IMR-90 (cell line): ENCODE measurements around the gene HAP1. TPM values are rescaled to one million over a fixed set of nuclear protein-coding genes. Genes with fewer than 3 reads are reported as not detected.

Experiments used
- ATAC-seq: fragments of 200-7000 bp; cut with Tn5 transposase; 2 replicates; pipeline ENCODE4 v1.9.1; 2020; ENCODE audit warnings: low read depth, mild to moderate bottlenecking, moderate library complexity
- BruUV-seq: library from RNA; stranded (reverse); fragments of 400-500 nt; replicated peaks from 2 replicates; lab custom pipeline; 2021; lab: Mats Ljungman, UMichigan
- CTCF ChIA-PET: fragments of 300-600 bp; formaldehyde crosslinking; extraction: SDS; loops from one replicate; lab custom pipeline; 2021; ENCODE audit warnings: antibody characterized with exemption; lab: Yijun Ruan, JAX
- POLR2A ChIA-PET: fragments of 300-600 bp; sonication (Branson Sonifier 250); formaldehyde crosslinking; loops from one replicate; lab custom pipeline; 2022; ENCODE audit warnings: antibody characterized with exemption; ENCODE audit not compliant: unreplicated experiment; lab: Charles Lee
- DNase-seq: peaks from one replicate; pipeline ENCODE4 v3.0.0; 2013
- H2AFZ ChIP-seq: replicated peaks from 2 replicates; pipeline ENCODE3; 2013; ENCODE audit warnings: low read length, mild to moderate bottlenecking; ENCODE audit not compliant: poor library complexity
- H2AK5ac ChIP-seq: 2 replicates; pipeline ENCODE4 v1.6.1; 2013; ENCODE audit warnings: low read depth, low read length, inconsistent platforms
- H2AK9ac ChIP-seq: replicated peaks from 2 replicates; pipeline ENCODE3; 2013; ENCODE audit warnings: mild to moderate bottlenecking, low read depth, low read length, moderate library complexity; ENCODE audit not compliant: poor library complexity
- H2BK120ac ChIP-seq: 2 replicates; pipeline ENCODE4 v1.6.1; 2013; ENCODE audit warnings: low read depth, low read length, inconsistent platforms
- H2BK15ac ChIP-seq: 3 replicates; pipeline ENCODE4 v1.6.1; 2013; ENCODE audit warnings: low read depth, low read length, inconsistent platforms
- H2BK20ac ChIP-seq: 2 replicates; pipeline ENCODE4 v1.6.1; 2013; ENCODE audit warnings: low read depth, mild to moderate bottlenecking, inconsistent platforms, low read length, moderate library complexity
- H2BK5ac ChIP-seq: 2 replicates; pipeline ENCODE4 v1.6.1; 2013; ENCODE audit warnings: mild to moderate bottlenecking, low read depth, low read length, inconsistent platforms; ENCODE audit not compliant: poor library complexity, severe bottlenecking
- H3K14ac ChIP-seq: replicated peaks from 2 replicates; pipeline ENCODE4 v1.6.1; 2013; ENCODE audit warnings: low read depth, low read length, inconsistent platforms
- H3K18ac ChIP-seq: 2 replicates; pipeline ENCODE4 v1.6.1; 2013; ENCODE audit warnings: low read depth, low read length, control low read depth
- H3K23ac ChIP-seq: 2 replicates; pipeline ENCODE4 v1.6.1; 2013; ENCODE audit warnings: low read depth, low read length, inconsistent platforms
- H3K27ac ChIP-seq: 2 replicates; pipeline ENCODE4 v1.5.1; 2013; ENCODE audit warnings: mild to moderate bottlenecking, control low read depth, low read length; ENCODE audit not compliant: insufficient read depth
- H3K27me3 ChIP-seq: 2 replicates; pipeline ENCODE4 v1.6.1; 2013; ENCODE audit warnings: low read length; ENCODE audit not compliant: control insufficient read depth, insufficient read depth
- H3K36me3 ChIP-seq: 2 replicates; pipeline ENCODE4 v1.6.1; 2013; ENCODE audit warnings: low read length, mixed read lengths; ENCODE audit not compliant: control insufficient read depth, insufficient read depth
- H3K4ac ChIP-seq: 2 replicates; pipeline ENCODE4 v1.6.1; 2013; ENCODE audit warnings: low read depth, low read length, inconsistent platforms
- H3K4me1 ChIP-seq: 2 replicates; pipeline ENCODE4 v1.6.1; 2013; ENCODE audit warnings: low read length, mixed read lengths; ENCODE audit not compliant: control insufficient read depth, insufficient read depth
- H3K4me2 ChIP-seq: 2 replicates; pipeline ENCODE4 v1.6.1; 2013; ENCODE audit warnings: low read depth, mild to moderate bottlenecking, control low read depth, low read length, moderate library complexity
- H3K4me3 ChIP-seq: 2 replicates; pipeline ENCODE4 v1.5.1; 2013; ENCODE audit warnings: low read depth, mild to moderate bottlenecking, control low read depth, low read length, moderate library complexity; ENCODE audit not compliant: insufficient read depth
- H3K56ac ChIP-seq: 2 replicates; pipeline ENCODE4 v1.6.1; 2013; ENCODE audit warnings: low read length, inconsistent platforms; ENCODE audit not compliant: insufficient read depth; ENCODE audit errors: extremely low read depth
- H3K79me1 ChIP-seq, 2 experiments: 2 replicates each; pipeline ENCODE4 v1.6.1; 2013; ENCODE audit warnings: low read length in 2 of 2, inconsistent platforms in 1 of 2, low read depth in 1 of 2
- H3K9ac ChIP-seq: 2 replicates; pipeline ENCODE4 v1.6.1; 2013; ENCODE audit warnings: low read depth, low read length, control low read depth
- H3K9me1 ChIP-seq: 2 replicates; pipeline ENCODE4 v1.6.1; 2013; ENCODE audit warnings: low read length, inconsistent platforms; ENCODE audit not compliant: insufficient read depth
- H3K9me3 ChIP-seq: 2 replicates; pipeline ENCODE4 v1.6.1; 2013; ENCODE audit warnings: low read length; ENCODE audit not compliant: control insufficient read depth, insufficient read depth
- H4K20me1 ChIP-seq: 2 replicates; pipeline ENCODE4 v1.6.1; 2013; ENCODE audit warnings: low read length, inconsistent platforms; ENCODE audit not compliant: insufficient read depth
- H4K5ac ChIP-seq: 2 replicates; pipeline ENCODE4 v1.6.1; 2013; ENCODE audit warnings: mild to moderate bottlenecking, low read depth, low read length, control low read depth
- H4K8ac ChIP-seq, 2 experiments: 2 replicates each; pipeline ENCODE4 v1.6.1; 2013; ENCODE audit warnings: low read depth in 2 of 2, low read length in 2 of 2, control low read depth in 1 of 2, inconsistent platforms in 1 of 2
- H4K91ac ChIP-seq: 2 replicates; pipeline ENCODE4 v1.6.1; 2013; ENCODE audit warnings: low read depth, low read length, inconsistent platforms; ENCODE audit not compliant: insufficient read depth
- CHD1 ChIP-seq: IDR thresholded peaks from 2 replicates; pipeline ENCODE4 v1.6.1; 2012; ENCODE audit warnings: low read depth, low read length, improper control_type of control experiment
- CTCF ChIP-seq: conservative IDR thresholded peaks from 2 replicates; pipeline ENCODE4 v1.5.1; 2012; ENCODE audit warnings: mild to moderate bottlenecking, low read depth, low read length, improper control_type of control experiment
- NFE2L2 ChIP-seq: fragments of 150-350 bp; IDR thresholded peaks from 2 replicates; pipeline ENCODE4 v1.6.1; 2016; ENCODE audit warnings: low read depth, mild to moderate bottlenecking, low read length
- RAD21 ChIP-seq: IDR thresholded peaks from 2 replicates; pipeline ENCODE4 v1.6.1; 2012; ENCODE audit warnings: low read length, improper control_type of control experiment
- RFX5 ChIP-seq: IDR thresholded peaks from 2 replicates; pipeline ENCODE4 v1.8.0; 2012; ENCODE audit warnings: low read depth, mild to moderate bottlenecking, low read length, moderate library complexity
- WGBS, 2 experiments: methylation state at CpG; one replicate each; pipeline versions ENCODE4 v1.1.5 to v1.1.7; 2013; ENCODE audit warnings: missing lambda C conversion rate in 2 of 2; ENCODE audit not compliant: insufficient read length in 1 of 2; ENCODE audit errors: extremely low coverage in 2 of 2; 5-methylcytosine and 5-hydroxymethylcytosine counted together
- dilution Hi-C: fragments of 300-500 bp; cut with HindIII; formaldehyde crosslinking; loops from one replicate; pipeline ENCODE4 v1.14.3; 2018; ENCODE audit warnings: low sequenced_read_pairs; ENCODE audit not compliant: unreplicated experiment
- in situ Hi-C: fragments of 300-500 bp; cut with MboI; formaldehyde crosslinking; loops from 3 replicates; pipeline ENCODE4 v1.14.3; 2019; ENCODE audit warnings: low sequenced_read_pairs, inconsistent platforms, mixed read lengths
- intact Hi-C: fragments of 100-400 bp; cut with micrococcal nuclease; formaldehyde crosslinking; loops from 2 replicates; pipeline ENCODE4 v1.10.0; 2022
- polyA plus RNA-seq, 3 experiments: library from polyadenylated mRNA; depleted of rRNA; stranded (reverse); fragments of >200 nt; gene quantifications; 2 replicates each; pipeline ENCODE4 v1.2.3, GENCODE V29; 2012; ENCODE audit warnings: low replicate concordance in 1 of 3
- total RNA-seq: library from RNA; depleted of rRNA; stranded (reverse); fragments of >200 nt; gene quantifications from 2 replicates; pipeline ENCODE4 v1.2.3, GENCODE V29; 2012

HAP1 gene
- total and polyA plus RNA-seq, 2 of the 4 experiments (the other 2 are of a cell fraction), result under 0.01 to 0.09 TPM

GRCh38 chr17:41691031-41691777 is 43.2 kb downstream of the HAP1 start:
- H3K4ac ChIP-seq, result no peak overlapping the region
- no peak overlapping the region for H4K8ac ChIP-seq
- no peak overlapping the region for H4K5ac ChIP-seq
- no peaks in the 10 kb centered on the region for H3K27me3 ChIP-seq
- H2AFZ ChIP-seq, result no peak overlapping the region
- intact Hi-C loops (no loop called here), dilution Hi-C loops (no loop called here), in situ Hi-C loops (no loop called here)
- no peak overlapping the region for H3K27ac ChIP-seq
- H3K9me1 ChIP-seq, result peaks cover 16% of the 10 kb centered on the region
- H3K14ac ChIP-seq, result no peak overlapping the region; the same call in 1 of the 2 replicates
- DNase-seq, result peak; percentile 2
- no peaks in the 10 kb centered on the region for H3K9me3 ChIP-seq
- no peak overlapping the region for H3K56ac ChIP-seq
- H2AK5ac ChIP-seq, result no peak overlapping the region
- no peak for ATAC-seq
- H3K4me3 ChIP-seq, result no peak overlapping the region
- BruUV-seq, result TSS peak; percentile 66
- no peak overlapping the region for H2BK120ac ChIP-seq
- peaks cover 46% of the 10 kb centered on the region for H3K36me3 ChIP-seq
- ChIA-PET CTCF (no interaction called here), POLR2A (no interaction called here)
- H3K4me1 ChIP-seq, result peaks cover 4% of the 10 kb centered on the region
- H2AK9ac ChIP-seq, result no peak overlapping the region
- peaks cover 19 to 49% of the 10 kb centered on the region in 2 experiments for H3K79me1 ChIP-seq
- no peak overlapping the region for H2BK20ac ChIP-seq
- H3K18ac ChIP-seq, result no peak overlapping the region
- H3K9ac ChIP-seq, result peak overlapping the region; percentile 45; the same call in 1 of the 2 replicates
- H4K20me1 ChIP-seq, result peaks cover 70% of the 10 kb centered on the region
- no peak overlapping the region for H4K91ac ChIP-seq
- peak overlapping the region; percentile 17; the same call in 1 of the 2 replicates for H3K23ac ChIP-seq
- no peak overlapping the region for H2BK5ac ChIP-seq
- H3K4me2 ChIP-seq, result peak overlapping the region; percentile 22; the same call in 1 of the 2 replicates
- TF ChIP-seq RAD21 (no peak), NFE2L2 (no peak), CHD1 (no peak), CTCF (no peak), RFX5 (no peak)
- no peak overlapping the region for H2BK15ac ChIP-seq
- 90% methylated on average over 4 of the region's 10 CpGs; no CpG with 5 or more reads in 1 of the 2 experiments for WGBS, 2 experiments
